Uterus (tissue), 4 donors: Measurements from ENCODE around the gene KCNK2. TPM values are rescaled to one million over a fixed set of nuclear protein-coding genes. Genes with fewer than 3 reads are reported as not detected.
"Not testable (repeated sequence)": the region's sequence is repeated elsewhere in the genome, so short reads cannot be mapped to it uniquely, and the experiment has no call there.

Experiments
- DNase-seq, 2 donors: peaks; one replicate each; pipeline ENCODE4 v3.0.0-alpha.2; 2019 to 2020
- H3K27ac ChIP-seq, 2 donors: fragments of 200-600 bp; sonication (generic); 1 replicate in 1 of 2; 2 replicates in 1 of 2; pipeline ENCODE4 v1.5.1; 2016 to 2018
- H3K27me3 ChIP-seq, 2 donors: fragments of 200-600 bp; sonication (generic); one replicate each; pipeline ENCODE4 v1.5.1; 2018 to 2019; ENCODE audit warnings: control low read depth in 1 of 2
- H3K36me3 ChIP-seq, 2 donors: fragments of 200-600 bp; sonication (generic); one replicate each; pipeline ENCODE4 v1.5.1; 2019; ENCODE audit warnings: control low read depth in 1 of 2
- H3K4me1 ChIP-seq, 2 donors: fragments of 200-600 bp; sonication (generic); one replicate each; pipeline ENCODE4 v1.5.1; 2018 to 2019; ENCODE audit warnings: control low read depth in 1 of 2
- H3K4me3 ChIP-seq, 2 donors: fragments of 200-600 bp; sonication (generic); 1 replicate in 1 of 2; 2 replicates in 1 of 2; pipeline ENCODE4 v1.5.1; 2018 to 2019; ENCODE audit warnings: mild to moderate bottlenecking in 1 of 2
- H3K9me3 ChIP-seq, 2 donors: fragments of 200-600 bp; sonication (generic); one replicate each; pipeline ENCODE4 v1.5.1; 2019; ENCODE audit warnings: control low read depth in 1 of 2
- CTCF ChIP-seq, 4 experiments: fragments of 200-600 bp in 2 of 4; fragments of 450-650 bp in 2 of 4; sonication (generic) in 2 of 4; IDR thresholded peaks; one replicate each; pipeline ENCODE4 v1.5.1; 2016 to 2019; ENCODE audit warnings: antibody characterized with exemption in 4 of 4, mild to moderate bottlenecking in 2 of 4, moderate library complexity in 1 of 4
- POLR2A ChIP-seq, 2 donors: fragments of 450-650 bp; IDR thresholded peaks; one replicate each; pipeline ENCODE4 v1.6.1; 2016; ENCODE audit warnings: antibody characterized with exemption in 2 of 2, mild to moderate bottlenecking in 1 of 2, moderate library complexity in 1 of 2
- intact Hi-C: fragments of 100-400 bp; cut with DNase I; formaldehyde crosslinking; loops from one replicate; pipeline ENCODE4 v1.15.1; 2023; ENCODE audit warnings: low total_unique reads
- total RNA-seq, 4 donors: library from RNA; depleted of rRNA in 3 of 4; stranded (reverse); fragments of >200 nt in 3 of 4; gene quantifications; one replicate each; pipeline versions ENCODE4 v1.1.0 to v1.2.4, GENCODE V29; 2014 to 2023
- donor health status: DM: yes; HTN: yes; CAD: no.

KCNK2 gene
- total RNA-seq, 4 donors from 2014 or later = 3.0 to 3.8 TPM; not detected in 2

GRCh38 chr1:215146240-215146975 lies 63.9 kb downstream of the KCNK2 start:
- Histone ChIP-seq H3K27ac (no peak overlapping the region), H3K27me3 (no peaks in the 10 kb centered on the region), H3K4me1 (no peaks in the 10 kb centered on the region), H3K4me3 (no peak overlapping the region), H3K36me3 (no peaks in the 10 kb centered on the region), H3K9me3 (no peaks in the 10 kb centered on the region)
- TF ChIP-seq CTCF (IDR thresholded peaks at IDR 0.05) = peak in 2 of 4 experiments; percentile 6 to 11
- TF ChIP-seq POLR2A (IDR thresholded peaks at IDR 0.05) = no peak
- no peak for DNase-seq
- intact Hi-C loops = no loop called here

GRCh38 chr1:215147024-215147423 lies 64.5 kb downstream of the KCNK2 start:
- no peaks in the 10 kb centered on the region for H3K4me1 ChIP-seq
- no peaks in the 10 kb centered on the region for H3K9me3 ChIP-seq
- H3K27me3 ChIP-seq = no peaks in the 10 kb centered on the region
- no peaks in the 10 kb centered on the region for H3K36me3 ChIP-seq
- intact Hi-C loops = no loop called here
- H3K4me3 ChIP-seq = no peak overlapping the region
- TF ChIP-seq POLR2A (IDR thresholded peaks at IDR 0.05) = no peak
- no peak for TF ChIP-seq CTCF (IDR thresholded peaks at IDR 0.05)
- H3K27ac ChIP-seq = no peak overlapping the region
- no peak for DNase-seq

GRCh38 chr1:215151841-215152549 lies 69.5 kb downstream of the KCNK2 start:
- H3K4me1 ChIP-seq = no peaks in the 10 kb centered on the region
- H3K27ac ChIP-seq = no peak overlapping the region
- no peaks in the 10 kb centered on the region for H3K27me3 ChIP-seq
- no peaks in the 10 kb centered on the region for H3K9me3 ChIP-seq
- H3K4me3 ChIP-seq = no peak overlapping the region
- DNase-seq = no peak
- intact Hi-C loops = no loop called here
- H3K36me3 ChIP-seq = no peaks in the 10 kb centered on the region
- TF ChIP-seq POLR2A (IDR thresholded peaks at IDR 0.05) (no peak), CTCF (IDR thresholded peaks at IDR 0.05) (no peak)

GRCh38 chr1:215156232-215156631 lies 73.7 kb downstream of the KCNK2 start:
- H3K36me3 ChIP-seq = no peaks in the 10 kb centered on the region
- H3K4me1 ChIP-seq = no peaks in the 10 kb centered on the region
- no peak overlapping the region for H3K4me3 ChIP-seq
- no peak for DNase-seq
- H3K9me3 ChIP-seq = no peaks in the 10 kb centered on the region
- no peaks in the 10 kb centered on the region for H3K27me3 ChIP-seq
- no peak overlapping the region for H3K27ac ChIP-seq
- no peak for TF ChIP-seq CTCF (IDR thresholded peaks at IDR 0.05)
- TF ChIP-seq POLR2A (IDR thresholded peaks at IDR 0.05) = no peak
- intact Hi-C loops = no loop called here

GRCh38 chr1:215160351-215160750 lies 77.8 kb downstream of the KCNK2 start:
- TF ChIP-seq POLR2A (IDR thresholded peaks at IDR 0.05) = no peak
- no peak for TF ChIP-seq CTCF (IDR thresholded peaks at IDR 0.05)
- H3K27ac ChIP-seq = no peak overlapping the region

GRCh38 chr1:215163144-215163543 lies 80.6 kb downstream of the KCNK2 start:
- H3K4me1 ChIP-seq, H3K36me3 ChIP-seq, H3K4me3 ChIP-seq, intact Hi-C loops, H3K9me3 ChIP-seq, H3K27me3 ChIP-seq, H3K27ac ChIP-seq, DNase-seq: not testable (repeated sequence)

More at GRCh38 chr1:215160351-215160750, 77.8 kb downstream of the KCNK2 start:
- H3K9me3 ChIP-seq = no peaks in the 10 kb centered on the region
- H3K36me3 ChIP-seq = no peaks in the 10 kb centered on the region
- intact Hi-C loops = no loop called here
- no peaks in the 10 kb centered on the region for H3K4me1 ChIP-seq
- H3K27me3 ChIP-seq = no peaks in the 10 kb centered on the region
- no peak overlapping the region for H3K4me3 ChIP-seq
- DNase-seq = no peak
